Endothelial cell of umbilical vein (primary cell): ENCODE results near the gene CREBL2.

Experiments
- EZH2 ChIP-seq: IDR thresholded peaks from 2 replicates; pipeline ENCODE4 v1.6.1; 2012; ENCODE audit warnings: borderline replicate concordance, low read depth, mild to moderate bottlenecking, moderate library complexity, low read length, inconsistent platforms; ENCODE audit not compliant: severe bottlenecking
- FOS ChIP-seq: IDR thresholded peaks from 2 replicates; pipeline ENCODE4 v1.6.1; 2011; ENCODE audit warnings: mild to moderate bottlenecking, low read length, moderate library complexity, borderline replicate concordance; ENCODE audit not compliant: insufficient read depth
- GATA2 ChIP-seq: IDR thresholded peaks from 2 replicates; pipeline ENCODE4 v1.7.0; 2011; ENCODE audit warnings: low read depth, mild to moderate bottlenecking, moderate library complexity, mixed read lengths, low read length; ENCODE audit not compliant: insufficient read length, insufficient read depth
- JUN ChIP-seq: IDR thresholded peaks from 2 replicates; pipeline ENCODE4 v1.6.1; 2011; ENCODE audit warnings: borderline replicate concordance, low read depth; ENCODE audit not compliant: insufficient read length, insufficient read depth
- MYC ChIP-seq: IDR thresholded peaks from one replicate; pipeline ENCODE4 v1.6.1; 2011; ENCODE audit warnings: mild to moderate bottlenecking, low read depth, low read length
- POLR2A ChIP-seq: IDR thresholded peaks from 2 replicates; pipeline ENCODE4 v1.6.1; 2012; ENCODE audit warnings: low read depth, mild to moderate bottlenecking, control low read depth, low read length
- POLR2AphosphoS5 ChIP-seq: IDR thresholded peaks from 2 replicates; pipeline ENCODE4 v1.6.1; 2012; ENCODE audit warnings: low read depth, mild to moderate bottlenecking, control low read depth, low read length, moderate library complexity; ENCODE audit not compliant: insufficient read depth
- TF ChIP-seq, protein P1 (sequence below), 2 donors: IDR thresholded peaks; 1 replicate in 1 of 2; 2 replicates in 1 of 2; pipeline ENCODE4 v1.5.1; 2011; ENCODE audit warnings: low read length in 2 of 2, mild to moderate bottlenecking in 2 of 2, moderate library complexity in 2 of 2, control low read depth in 1 of 2, inconsistent platforms in 1 of 2, low read depth in 1 of 2; ENCODE audit not compliant: insufficient read depth in 1 of 2; ENCODE audit errors: extremely low read depth in 1 of 2
- TF ChIP-seq, protein P2 (sequence below): IDR thresholded peaks from 2 replicates; pipeline ENCODE4 v1.6.1; 2011; ENCODE audit not compliant: insufficient read depth, insufficient read length

DNA sequence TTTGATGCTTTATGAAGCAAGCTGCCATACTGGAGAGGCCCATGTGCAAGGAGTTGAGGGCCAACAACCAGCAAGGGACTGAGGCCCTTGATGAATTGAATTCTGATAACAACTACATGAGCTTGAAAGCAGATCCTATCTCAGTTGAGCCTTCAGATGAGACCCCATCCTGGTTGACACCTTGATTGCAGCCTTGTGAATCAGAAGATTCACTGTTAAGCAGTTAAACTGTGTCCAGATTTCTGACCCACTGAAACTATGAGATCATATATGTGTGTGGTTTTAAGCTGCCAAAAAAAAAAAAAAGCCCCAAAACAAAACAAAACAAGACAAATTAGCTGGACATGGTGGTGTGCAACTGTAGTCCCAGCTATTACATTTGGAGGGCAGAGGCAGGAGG is 42.2 kb downstream of the CREBL2 start:
- TF ChIP-seq, protein P1, sequence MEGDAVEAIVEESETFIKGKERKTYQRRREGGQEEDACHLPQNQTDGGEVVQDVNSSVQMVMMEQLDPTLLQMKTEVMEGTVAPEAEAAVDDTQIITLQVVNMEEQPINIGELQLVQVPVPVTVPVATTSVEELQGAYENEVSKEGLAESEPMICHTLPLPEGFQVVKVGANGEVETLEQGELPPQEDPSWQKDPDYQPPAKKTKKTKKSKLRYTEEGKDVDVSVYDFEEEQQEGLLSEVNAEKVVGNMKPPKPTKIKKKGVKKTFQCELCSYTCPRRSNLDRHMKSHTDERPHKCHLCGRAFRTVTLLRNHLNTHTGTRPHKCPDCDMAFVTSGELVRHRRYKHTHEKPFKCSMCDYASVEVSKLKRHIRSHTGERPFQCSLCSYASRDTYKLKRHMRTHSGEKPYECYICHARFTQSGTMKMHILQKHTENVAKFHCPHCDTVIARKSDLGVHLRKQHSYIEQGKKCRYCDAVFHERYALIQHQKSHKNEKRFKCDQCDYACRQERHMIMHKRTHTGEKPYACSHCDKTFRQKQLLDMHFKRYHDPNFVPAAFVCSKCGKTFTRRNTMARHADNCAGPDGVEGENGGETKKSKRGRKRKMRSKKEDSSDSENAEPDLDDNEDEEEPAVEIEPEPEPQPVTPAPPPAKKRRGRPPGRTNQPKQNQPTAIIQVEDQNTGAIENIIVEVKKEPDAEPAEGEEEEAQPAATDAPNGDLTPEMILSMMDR (IDR thresholded peaks at IDR 0.05; ENCODE audit: extremely low read depth in 1 of 2, insufficient read depth in 1 of 2, low read depth in 1 of 2, low read length in 2 of 2) = no peak
- TF ChIP-seq EZH2 (no peak), POLR2A (no peak), JUN (no peak), POLR2AphosphoS5 (no peak), MYC (no peak), FOS (no peak), GATA2 (no peak)
- TF ChIP-seq, protein P2, sequence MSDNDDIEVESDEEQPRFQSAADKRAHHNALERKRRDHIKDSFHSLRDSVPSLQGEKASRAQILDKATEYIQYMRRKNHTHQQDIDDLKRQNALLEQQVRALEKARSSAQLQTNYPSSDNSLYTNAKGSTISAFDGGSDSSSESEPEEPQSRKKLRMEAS = no peak
